Measurements from ENCODE around the gene WNT3A.

The WNT3A gene

GRCh38 chr1:228006034-228006785 is 588 bp upstream of the WNT3A start (continued):
- TF ChIP-seq ZNF544 (tag by site-specific recombination; IDR thresholded peaks at IDR 0.05) (no peak), PRDM4 (tag by site-specific recombination; IDR thresholded peaks at IDR 0.05) (no peak), ZNF292 (tag by site-specific recombination; IDR thresholded peaks at IDR 0.05; ENCODE audit: borderline replicate concordance, low read depth) (no peak), ZNF830 (tag by site-specific recombination; IDR thresholded peaks at IDR 0.05; ENCODE audit: low read depth) (no peak)

GRCh38 chr1:228007049-228007800 is 427 bp downstream of the WNT3A start:
- Histone ChIP-seq H3K36me3 (ENCODE audit: control insufficient read depth in 2 of 2, insufficient read depth in 1 of 2, low read length in 2 of 2) (no peaks in the 10 kb centered on the region), H3K4me1 (ENCODE audit: control insufficient read depth, insufficient read depth, low read length) (peaks cover 4% of the 10 kb centered on the region), H3K27ac (ENCODE audit: extremely low read depth, low read depth, low read length) (peak overlapping the region; percentile 31; the same call in 1 of the 2 replicates), H3K4me3 (ENCODE audit: low read depth, low read length) (peak overlapping the region; percentile 40), H3K9me3 (ENCODE audit: control insufficient read depth, insufficient read depth, low read depth, low read length) (no peaks in the 10 kb centered on the region)
- ChIA-PET CTCF (interaction anchor here (0.6 to 1.0 kb wide), 2 partner anchors 10 to 81 kb away, joined by 3 read pairs; no protein-coding TSS in a partner anchor), POLR2A (no interaction called here)
- TF ChIP-seq ZNF791 (tag by site-specific recombination; IDR thresholded peaks at IDR 0.05) (no peak), ZNF473 (tag by site-specific recombination; IDR thresholded peaks at IDR 0.05) (no peak), ZNF830 (tag by site-specific recombination; IDR thresholded peaks at IDR 0.05; ENCODE audit: low read depth) (no peak), ZBTB10 (tag by site-specific recombination; IDR thresholded peaks at IDR 0.05) (peak; percentile 38; the same call in 1 of the 2 replicates), ZNF529 (tag by site-specific recombination; IDR thresholded peaks at IDR 0.05; ENCODE audit: insufficient replicate concordance) (no peak), OSR2 (tag by site-specific recombination; IDR thresholded peaks at IDR 0.05) (no peak), ZNF10 (tag by site-specific recombination; IDR thresholded peaks at IDR 0.05) (no peak), ZBTB44 (tag by site-specific recombination; IDR thresholded peaks at IDR 0.05) (no peak), ZNF560 (tag by site-specific recombination; IDR thresholded peaks at IDR 0.05; ENCODE audit: borderline replicate concordance) (no peak), BCL6B (tag by site-specific recombination; IDR thresholded peaks at IDR 0.05) (no peak), WT1 (tag by site-specific recombination; IDR thresholded peaks at IDR 0.05) (no peak), KLF8 (tag by site-specific recombination; IDR thresholded peaks at IDR 0.05) (no peak; the same call in 1 of the 2 replicates), ZNF548 (tag by site-specific recombination; IDR thresholded peaks at IDR 0.05) (no peak), ZNF280D (tag by site-specific recombination; IDR thresholded peaks at IDR 0.05) (no peak), PBX3 (CRISPR knock-in tag; IDR thresholded peaks at IDR 0.05) (no peak)
